HG02759 (cell line): ENCODE results near the gene CES3.
"Not testable (repeated sequence)": the region's sequence is repeated elsewhere in the genome, so short reads cannot be mapped to it uniquely, and the experiment has no call there.

ENCODE experiments used
- ATAC-seq: cut with Tn5 transposase; IDR thresholded peaks from one replicate; pipeline ENCODE4 v1.9.1; 2021; ENCODE audit warnings: mild to moderate bottlenecking, moderate library complexity; ENCODE audit not compliant: unreplicated experiment

The CES3 gene

GRCh38 chr16:66944971-66945370 is 16.1 kb upstream of the CES3 start:
- not testable (repeated sequence) for ATAC-seq

- no peak for ATAC-seq
Measured at GRCh38 chr16:66945939-66946338, 15.1 kb upstream of the CES3 start.

- no peak for ATAC-seq
Measured at GRCh38 chr16:66946541-66946940, 14.5 kb upstream of the CES3 start.

DNA sequence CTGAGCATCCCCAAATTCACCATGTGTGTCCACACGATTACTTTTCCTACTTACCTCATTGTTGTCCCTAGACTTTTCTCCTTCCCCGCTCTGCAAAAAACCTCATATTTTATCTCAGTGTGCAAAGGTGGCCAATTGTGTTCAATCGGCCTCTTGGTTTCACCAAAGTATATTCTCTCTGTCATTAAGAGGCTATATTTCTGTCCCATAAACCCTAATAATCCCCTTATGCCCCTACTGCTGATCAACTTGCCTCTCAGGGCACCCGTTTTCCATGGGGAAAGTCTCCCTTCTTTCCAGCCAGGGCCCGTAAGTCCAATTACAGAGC is 14.1 kb upstream of the CES3 start:
- ATAC-seq = no peak

- ATAC-seq = peak; percentile 65
Measured at GRCh38 chr16:66947302-66948065, 13.6 kb upstream of the CES3 start.

GRCh38 chr16:66948134-66948836 is 12.8 kb upstream of the CES3 start:
- ATAC-seq = no peak

GRCh38 chr16:66948837-66949225 is 12.2 kb upstream of the CES3 start:
- ATAC-seq = no peak

- no peak for ATAC-seq
Measured at GRCh38 chr16:66949472-66949871, 11.6 kb upstream of the CES3 start.

DNA sequence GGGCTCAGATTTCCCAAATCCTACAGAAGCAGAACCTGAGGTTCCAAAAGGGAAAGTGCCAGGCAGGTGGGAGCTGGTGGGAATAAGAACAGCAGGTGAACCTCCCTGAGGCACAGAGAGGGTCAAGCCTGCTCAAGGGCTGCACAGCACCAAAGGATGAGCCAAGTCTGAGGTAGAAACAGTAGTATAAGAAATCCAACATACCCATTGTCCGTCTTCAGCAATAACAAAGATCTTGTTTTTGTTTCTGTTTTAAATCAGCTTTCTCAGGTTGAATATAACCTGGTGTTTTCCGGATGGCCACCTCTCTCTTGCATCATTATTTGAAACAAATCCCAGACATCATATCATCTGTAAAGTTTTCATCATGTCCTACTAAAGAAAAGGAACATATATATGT is 10.6 kb upstream of the CES3 start:
- no peak for ATAC-seq

GRCh38 chr16:66950971-66951790 is 9.9 kb upstream of the CES3 start:
- ATAC-seq = no peak

DNA sequence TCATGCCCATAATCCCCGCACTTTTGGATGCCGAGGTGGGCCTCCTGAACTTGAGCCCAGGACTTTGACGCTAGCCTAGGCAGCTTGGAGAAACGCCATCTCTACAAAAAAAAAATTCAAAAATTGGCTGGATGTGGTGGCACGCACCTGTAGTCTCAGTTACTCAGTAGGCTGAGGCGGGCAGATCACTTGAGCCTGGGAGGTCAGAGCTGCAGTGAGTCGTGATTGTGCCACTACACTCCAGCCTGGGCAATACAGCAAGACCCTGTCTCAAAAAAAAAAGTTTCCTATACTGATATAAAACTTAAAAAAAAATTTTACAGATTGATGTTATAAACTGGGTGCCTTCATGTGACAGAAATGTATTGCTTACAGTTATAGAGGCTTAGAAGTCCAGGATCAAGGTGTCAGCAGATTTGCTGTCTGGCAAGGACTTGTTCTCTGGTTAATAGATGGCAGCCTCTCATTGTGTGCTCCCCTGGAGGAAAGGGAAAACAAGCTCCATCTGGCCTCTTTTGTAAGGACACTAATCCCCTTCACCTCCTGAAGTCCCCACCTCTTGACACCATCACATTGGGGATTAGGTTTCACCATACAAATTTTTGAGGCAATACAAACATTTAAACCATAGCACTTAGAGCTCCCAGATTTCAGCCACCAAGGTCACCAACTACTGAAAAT is 8.5 kb upstream of the CES3 start:
- ATAC-seq = no peak

DNA sequence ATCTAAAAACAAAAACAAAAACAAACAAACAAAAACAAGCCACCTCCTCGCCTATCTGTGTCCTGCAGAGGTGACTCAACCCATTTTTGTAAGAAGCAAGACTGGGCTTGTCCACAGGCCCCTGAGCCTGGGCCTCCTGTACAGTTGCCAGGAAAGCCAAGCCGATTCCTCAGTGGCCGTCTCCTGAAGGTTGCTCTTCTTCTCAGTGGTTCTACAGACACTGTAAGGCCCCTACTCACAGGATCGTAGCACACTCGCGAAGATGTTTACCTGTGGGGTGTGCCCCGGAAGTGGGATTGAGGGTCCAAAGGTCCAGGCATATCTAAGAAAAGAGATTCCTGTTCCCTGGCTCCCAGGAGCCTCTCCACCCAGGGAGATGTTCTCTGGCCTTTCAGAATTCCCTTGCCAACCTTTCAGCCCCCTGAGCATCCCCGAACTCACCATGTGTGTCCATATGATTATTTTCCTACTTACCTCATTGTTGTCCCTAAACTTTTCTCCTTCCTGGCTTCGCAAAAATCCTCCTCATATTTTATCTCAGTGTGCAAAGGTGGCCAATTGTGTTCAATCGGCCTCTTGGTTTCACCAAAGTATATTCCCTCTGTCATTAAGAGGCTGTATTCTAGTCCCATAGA is 7.5 kb upstream of the CES3 start:
- no peak for ATAC-seq

GRCh38 chr16:66954097-66954659 is 6.9 kb upstream of the CES3 start:
- peak; percentile 40 for ATAC-seq

GRCh38 chr16:66955363-66956153 is 5.5 kb upstream of the CES3 start:
- not testable (repeated sequence) for ATAC-seq

DNA sequence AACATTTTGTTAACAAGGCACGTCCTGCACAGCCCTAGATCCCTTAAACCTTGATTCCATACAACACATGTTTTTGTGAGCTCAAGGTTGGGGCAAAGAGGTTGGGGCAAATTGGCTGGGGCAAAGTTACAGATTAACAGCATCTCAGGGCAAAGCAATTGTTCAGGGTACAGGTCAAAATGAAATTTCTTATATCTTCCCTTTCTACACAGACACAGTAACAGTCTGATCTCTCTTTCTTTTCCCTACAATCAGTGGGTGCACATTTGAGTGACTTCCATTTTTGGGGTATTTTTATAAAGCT is 5.0 kb upstream of the CES3 start:
- ATAC-seq = not testable (repeated sequence)

DNA sequence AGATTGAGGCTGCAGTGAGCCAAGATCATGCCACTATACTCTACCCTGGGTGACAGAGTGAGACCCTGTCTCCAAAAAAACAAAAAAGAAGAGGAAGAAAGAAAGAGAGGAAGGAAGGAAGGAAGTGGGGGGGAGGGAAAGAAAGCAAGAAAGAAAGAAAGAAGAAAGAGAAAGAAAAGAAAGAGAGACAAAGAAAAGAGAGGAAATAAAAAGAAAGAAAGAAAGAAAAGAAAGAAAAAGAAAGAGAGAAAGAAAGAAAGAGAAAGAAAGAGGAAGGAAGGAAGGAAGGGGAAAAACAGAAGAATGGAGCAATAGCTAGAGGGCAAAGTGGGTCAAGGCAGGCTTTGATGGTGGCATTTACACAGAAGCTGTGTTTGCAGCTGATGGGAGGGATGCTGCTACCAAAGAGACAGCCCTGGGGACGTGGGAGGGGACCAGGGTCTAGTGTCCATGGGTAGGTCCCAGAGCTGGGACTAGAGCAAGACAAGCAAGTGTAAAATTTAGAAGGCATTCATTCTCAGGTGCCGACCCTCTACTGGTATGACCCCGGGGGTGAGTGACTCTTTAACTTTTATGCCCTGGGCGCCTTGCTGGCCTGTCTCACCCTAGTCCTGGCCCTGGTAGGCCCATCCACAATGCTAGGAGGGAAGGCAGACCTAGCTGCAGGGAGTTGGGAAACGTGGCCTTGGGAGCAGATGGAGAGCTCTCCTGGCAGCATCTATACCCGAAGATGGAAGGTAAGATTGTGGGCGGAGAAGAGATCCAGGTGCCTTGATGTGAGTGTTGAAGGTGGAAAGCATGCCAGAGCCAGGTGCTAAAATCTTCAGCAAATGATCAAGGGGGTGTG is 2.0 kb upstream of the CES3 start:
- ATAC-seq = no peak

- no peak for ATAC-seq
Measured at GRCh38 chr16:66959704-66960161, 1.3 kb upstream of the CES3 start.

DNA sequence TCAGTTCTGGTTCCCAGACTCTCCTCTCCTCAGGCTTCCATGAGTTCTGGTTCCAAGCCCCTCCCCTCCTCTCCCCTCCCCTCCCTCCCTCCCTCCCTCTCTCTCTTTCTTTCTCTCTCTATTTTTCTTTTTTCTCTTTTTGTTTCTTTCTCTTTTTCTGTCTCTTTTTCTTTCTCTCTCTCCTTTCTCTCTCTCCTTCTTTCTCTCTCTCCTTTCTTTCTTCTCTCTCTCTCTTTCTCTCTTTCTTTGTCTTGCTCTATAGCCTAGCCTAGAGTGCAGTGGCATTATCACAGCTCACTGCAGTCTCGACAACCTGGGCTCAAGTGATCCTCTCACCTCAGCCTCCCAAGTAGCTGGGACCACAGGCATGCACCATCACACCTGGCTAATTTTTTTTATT is 796 bp upstream of the CES3 start:
- ATAC-seq = no peak

- ATAC-seq = no peak
Measured at GRCh38 chr16:66961914-66962313, 848 bp downstream of the CES3 start.
